Measurements from ENCODE around the gene TMEM178B. TPM values are rescaled to one million over a fixed set of nuclear protein-coding genes. Genes with fewer than 3 reads are reported as not detected.
"Not testable (repeated sequence)": the region's sequence is repeated elsewhere in the genome, so short reads cannot be mapped to it uniquely, and the experiment has no call there.

The TMEM178B gene
- total RNA-seq, 4 donors from 2014 or later, result 1.3 to 1.8 (median 1.5) TPM

DNA sequence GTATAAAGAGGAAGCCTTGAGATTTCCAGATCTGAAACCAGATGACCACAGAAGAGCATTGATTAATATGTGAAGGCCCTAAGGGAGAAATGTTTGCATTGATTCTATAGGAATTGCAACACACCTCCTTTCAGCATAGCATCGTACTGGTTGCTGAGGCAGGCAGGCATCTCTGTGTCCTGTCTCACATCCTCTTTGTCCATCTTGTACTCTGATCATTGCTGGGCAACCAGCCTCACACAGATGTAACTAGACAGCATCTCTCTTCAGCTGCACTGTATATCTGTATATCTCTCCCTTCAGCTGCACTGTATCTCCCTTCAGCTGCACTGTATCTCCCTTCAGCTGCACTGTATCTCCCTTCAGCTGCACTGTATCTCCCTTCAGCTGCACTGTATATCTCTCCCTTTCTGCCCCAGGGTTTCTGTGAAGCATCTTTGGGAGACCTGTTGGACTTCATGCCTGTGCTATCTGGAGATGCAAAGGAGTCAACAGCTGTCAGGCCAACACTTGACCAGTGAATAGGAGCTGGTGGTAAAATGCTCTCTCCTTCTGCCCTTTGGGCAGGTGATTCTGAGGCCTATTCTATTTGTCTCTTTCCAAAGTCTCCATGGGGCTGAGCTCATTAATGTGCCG is 40.3 kb downstream of the TMEM178B start:
- Histone ChIP-seq H3K4me3 (no peak overlapping the region), H3K4me1 (no peaks in the 10 kb centered on the region), H3K27me3 (no peaks in the 10 kb centered on the region), H3K27ac (no peak overlapping the region), H3K36me3 (no peaks in the 10 kb centered on the region), H3K9me3 (no peaks in the 10 kb centered on the region)
- ATAC-seq, result no peak
- intact Hi-C loops (cut with DNase I; ENCODE audit: low total_unique reads), result no loop called here
- TF ChIP-seq, protein P1, sequence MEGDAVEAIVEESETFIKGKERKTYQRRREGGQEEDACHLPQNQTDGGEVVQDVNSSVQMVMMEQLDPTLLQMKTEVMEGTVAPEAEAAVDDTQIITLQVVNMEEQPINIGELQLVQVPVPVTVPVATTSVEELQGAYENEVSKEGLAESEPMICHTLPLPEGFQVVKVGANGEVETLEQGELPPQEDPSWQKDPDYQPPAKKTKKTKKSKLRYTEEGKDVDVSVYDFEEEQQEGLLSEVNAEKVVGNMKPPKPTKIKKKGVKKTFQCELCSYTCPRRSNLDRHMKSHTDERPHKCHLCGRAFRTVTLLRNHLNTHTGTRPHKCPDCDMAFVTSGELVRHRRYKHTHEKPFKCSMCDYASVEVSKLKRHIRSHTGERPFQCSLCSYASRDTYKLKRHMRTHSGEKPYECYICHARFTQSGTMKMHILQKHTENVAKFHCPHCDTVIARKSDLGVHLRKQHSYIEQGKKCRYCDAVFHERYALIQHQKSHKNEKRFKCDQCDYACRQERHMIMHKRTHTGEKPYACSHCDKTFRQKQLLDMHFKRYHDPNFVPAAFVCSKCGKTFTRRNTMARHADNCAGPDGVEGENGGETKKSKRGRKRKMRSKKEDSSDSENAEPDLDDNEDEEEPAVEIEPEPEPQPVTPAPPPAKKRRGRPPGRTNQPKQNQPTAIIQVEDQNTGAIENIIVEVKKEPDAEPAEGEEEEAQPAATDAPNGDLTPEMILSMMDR (IDR thresholded peaks at IDR 0.05 in 4 of 5, conservative IDR thresholded peaks at IDR 0.05 in 1 of 5), result no peak
- TF ChIP-seq POLR2A (IDR thresholded peaks at IDR 0.05), result no peak
- in situ Hi-C loops (cut with MboI; ENCODE audit: low sequenced_read_pairs in 4 of 4), result no loop called here
- DNase-seq, result no peak

DNA sequence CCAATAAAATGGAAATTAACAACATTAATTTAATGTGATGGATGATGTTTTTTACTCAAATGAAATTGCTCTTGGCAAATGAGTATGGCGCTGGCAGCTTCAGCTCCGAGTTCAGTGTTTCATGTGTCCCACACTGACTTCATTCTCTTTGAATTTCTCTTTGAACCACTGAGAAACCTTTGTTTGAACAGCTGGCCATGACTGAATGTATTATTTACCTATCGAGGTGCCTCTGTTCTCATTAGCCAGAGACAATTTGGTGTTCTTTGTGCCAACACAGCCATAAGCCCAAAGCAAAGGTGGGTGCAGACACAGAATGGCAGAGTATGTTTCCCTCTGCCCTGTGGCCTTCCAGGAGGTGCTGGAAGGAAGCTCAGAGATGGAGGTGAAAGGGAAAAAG is 42.1 kb downstream of the TMEM178B start:
- H3K27me3 ChIP-seq, result no peaks in the 10 kb centered on the region
- H3K9me3 ChIP-seq, result no peaks in the 10 kb centered on the region
- ATAC-seq (no peak), DNase-seq (no peak)
- in situ Hi-C loops (cut with MboI; ENCODE audit: low sequenced_read_pairs in 4 of 4), result no loop called here
- H3K4me3 ChIP-seq, result no peak overlapping the region
- H3K36me3 ChIP-seq, result no peaks in the 10 kb centered on the region
- intact Hi-C loops (cut with DNase I; ENCODE audit: low total_unique reads), result no loop called here
- no peak overlapping the region for H3K27ac ChIP-seq
- H3K4me1 ChIP-seq, result no peaks in the 10 kb centered on the region
- TF ChIP-seq, protein P1 (IDR thresholded peaks at IDR 0.05 in 4 of 5, conservative IDR thresholded peaks at IDR 0.05 in 1 of 5), result no peak

GRCh38 chr7:141116661-141117060 is 42.8 kb downstream of the TMEM178B start:
- H3K27me3 ChIP-seq; H3K36me3 ChIP-seq; intact Hi-C loops (cut with DNase I; ENCODE audit: low total_unique reads); H3K27ac ChIP-seq; H3K4me1 ChIP-seq; in situ Hi-C loops (cut with MboI; ENCODE audit: low sequenced_read_pairs in 4 of 4); H3K9me3 ChIP-seq; ATAC-seq; DNase-seq; H3K4me3 ChIP-seq: not testable (repeated sequence)

DNA sequence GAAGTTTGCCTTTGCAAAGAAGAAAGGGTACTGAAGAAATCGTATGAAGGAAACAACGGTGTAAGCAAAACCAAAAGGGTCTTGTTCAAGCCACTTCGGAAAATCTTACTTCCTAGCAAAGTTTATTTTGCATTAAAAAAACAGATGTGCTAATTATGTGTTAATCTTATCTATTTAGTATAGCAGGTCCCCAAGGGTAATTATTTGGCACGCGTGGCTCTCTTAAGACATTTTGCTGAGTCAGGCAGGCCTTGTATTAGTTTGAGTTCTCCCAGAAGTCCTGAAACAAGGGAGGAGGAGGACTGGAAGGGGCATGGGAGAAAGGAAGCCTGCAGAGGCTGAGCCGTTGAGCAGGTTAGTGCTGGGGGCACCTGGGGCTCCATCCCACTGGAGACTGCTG is 44.9 kb downstream of the TMEM178B start:
- no peaks in the 10 kb centered on the region for H3K9me3 ChIP-seq
- TF ChIP-seq, protein P1 (IDR thresholded peaks at IDR 0.05 in 4 of 5, conservative IDR thresholded peaks at IDR 0.05 in 1 of 5), result no peak
- TF ChIP-seq POLR2A (IDR thresholded peaks at IDR 0.05), result no peak
- no peak for ATAC-seq
- in situ Hi-C loops (cut with MboI; ENCODE audit: low sequenced_read_pairs in 4 of 4), result no loop called here
- H3K27me3 ChIP-seq, result no peaks in the 10 kb centered on the region
- no peak overlapping the region for H3K27ac ChIP-seq
- no peaks in the 10 kb centered on the region for H3K4me1 ChIP-seq
- intact Hi-C loops (cut with DNase I; ENCODE audit: low total_unique reads), result no loop called here
- H3K36me3 ChIP-seq, result no peaks in the 10 kb centered on the region
- no peak for DNase-seq
- no peak overlapping the region for H3K4me3 ChIP-seq

DNA sequence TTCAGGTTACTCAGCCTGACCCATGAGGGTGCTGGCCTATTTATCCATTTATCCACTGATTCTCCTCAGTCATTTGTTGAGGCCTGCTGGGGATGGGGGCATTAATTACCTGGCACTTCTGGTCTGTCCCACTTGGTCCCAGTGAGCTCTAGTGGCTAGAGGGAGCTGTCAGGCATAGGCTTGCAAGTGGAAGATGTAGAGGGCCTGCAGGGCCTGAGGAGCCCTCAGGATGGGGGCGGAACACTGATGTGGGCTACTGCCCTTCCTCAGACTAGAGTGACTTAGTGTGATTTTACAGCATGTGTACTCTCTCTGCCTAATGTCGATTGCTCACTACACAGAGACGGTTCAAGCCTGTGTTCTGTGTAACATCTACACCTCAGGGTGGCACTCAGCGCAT is 45.3 kb downstream of the TMEM178B start:
- H3K4me1 ChIP-seq, result no peaks in the 10 kb centered on the region
- TF ChIP-seq, protein P1 (IDR thresholded peaks at IDR 0.05 in 4 of 5, conservative IDR thresholded peaks at IDR 0.05 in 1 of 5), result no peak
- no peak for TF ChIP-seq POLR2A (IDR thresholded peaks at IDR 0.05)
- H3K36me3 ChIP-seq, result no peaks in the 10 kb centered on the region
- in situ Hi-C loops (cut with MboI; ENCODE audit: low sequenced_read_pairs in 4 of 4), result no loop called here
- no peak overlapping the region for H3K27ac ChIP-seq
- no peaks in the 10 kb centered on the region for H3K27me3 ChIP-seq
- DNase-seq (no peak), ATAC-seq (no peak)
- H3K4me3 ChIP-seq, result no peak overlapping the region
- H3K9me3 ChIP-seq, result no peaks in the 10 kb centered on the region
- intact Hi-C loops (cut with DNase I; ENCODE audit: low total_unique reads), result no loop called here
